Duodenal mucosa (tissue), 2 donors: ENCODE results near the gene P2RX3.
"Not testable (repeated sequence)": the region's sequence is repeated elsewhere in the genome, so short reads cannot be mapped to it uniquely, and the experiment has no call there.

Experiments used
- H3K27ac ChIP-seq: one replicate; pipeline ENCODE4 v1.7.0; 2013; ENCODE audit warnings: low read depth, low read length
- H3K27me3 ChIP-seq, 2 donors: one replicate each; pipeline ENCODE4 v1.7.0; 2013; ENCODE audit warnings: low read length in 2 of 2, control low read depth in 1 of 2; ENCODE audit not compliant: insufficient read depth in 2 of 2, control insufficient read depth in 1 of 2
- H3K36me3 ChIP-seq, 2 donors: one replicate each; pipeline ENCODE4 v1.7.0; 2013; ENCODE audit warnings: low read length in 2 of 2, control low read depth in 1 of 2; ENCODE audit not compliant: insufficient read depth in 2 of 2, control insufficient read depth in 1 of 2
- H3K4me1 ChIP-seq, 2 donors: one replicate each; pipeline ENCODE4 v1.7.0; 2013; ENCODE audit warnings: low read length in 2 of 2, control low read depth in 1 of 2; ENCODE audit not compliant: insufficient read depth in 2 of 2, control insufficient read depth in 1 of 2
- H3K4me3 ChIP-seq, 2 donors: one replicate each; pipeline ENCODE4 v1.7.0; 2013; ENCODE audit warnings: low read length in 2 of 2, low read depth in 1 of 2
- H3K9ac ChIP-seq, 2 donors: one replicate each; pipeline ENCODE4 v1.7.0; 2013; ENCODE audit warnings: low read length in 2 of 2, low read depth in 1 of 2
- H3K9me3 ChIP-seq, 2 donors: one replicate each; pipeline ENCODE4 v1.7.0; 2013; ENCODE audit warnings: low read length in 2 of 2, control low read depth in 1 of 2; ENCODE audit not compliant: control insufficient read depth in 1 of 2

The P2RX3 gene

DNA sequence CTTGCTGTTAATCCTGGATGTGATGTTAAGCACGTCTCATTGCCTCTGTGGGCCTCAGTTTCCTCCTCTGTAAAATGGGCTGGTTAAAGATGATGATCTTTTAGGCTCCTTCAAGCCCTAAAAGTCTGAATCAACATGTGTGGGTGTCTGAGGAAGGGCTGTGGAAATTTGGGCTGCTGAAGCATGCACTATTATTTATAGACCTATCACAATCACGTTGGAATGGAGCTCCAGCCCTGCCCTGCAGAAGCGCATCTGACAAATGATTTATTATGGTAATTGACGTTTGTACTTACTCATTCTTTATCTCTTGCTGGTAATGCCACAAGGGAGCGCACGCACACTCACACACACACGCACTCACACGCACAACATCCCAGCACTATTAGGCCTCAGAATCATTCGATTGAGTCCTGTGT, 20.4 kb downstream of the P2RX3 start:
- no peak overlapping the region for H3K4me3 ChIP-seq
- H3K9me3 ChIP-seq, result no peaks in the 10 kb centered on the region
- peaks cover 0 to 3% of the 10 kb centered on the region in 2 donors for H3K4me1 ChIP-seq
- no peak overlapping the region for H3K9ac ChIP-seq
- no peak overlapping the region for H3K27ac ChIP-seq
- no peaks in the 10 kb centered on the region for H3K36me3 ChIP-seq
- no peaks in the 10 kb centered on the region for H3K27me3 ChIP-seq

DNA sequence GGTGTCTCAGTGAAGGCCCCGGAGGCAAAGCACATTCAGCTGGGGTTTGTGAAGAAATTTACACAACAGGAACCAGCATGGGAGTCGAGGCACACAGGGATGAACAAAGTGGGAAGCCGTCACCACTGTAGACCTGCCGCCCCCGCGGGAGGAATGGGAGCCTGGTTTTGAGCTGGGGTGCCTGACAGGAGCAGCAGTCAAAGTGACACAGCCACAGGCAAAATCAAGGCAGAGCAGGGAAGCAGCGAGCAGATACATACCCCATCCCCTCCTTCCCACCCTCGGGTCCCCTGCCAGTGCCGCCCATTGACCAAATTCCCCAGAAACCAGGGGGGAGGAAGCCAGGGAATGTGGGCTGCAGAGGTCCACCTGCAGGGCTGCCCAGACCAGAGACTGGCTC, 20.8 kb downstream of the P2RX3 start:
- Histone ChIP-seq H3K4me3 (no peak overlapping the region), H3K9me3 (no peaks in the 10 kb centered on the region), H3K27ac (no peak overlapping the region), H3K36me3 (no peaks in the 10 kb centered on the region), H3K4me1 (peaks cover 0 to 3% of the 10 kb centered on the region in 2 donors), H3K27me3 (no peaks in the 10 kb centered on the region), H3K9ac (no peak overlapping the region)

- Histone ChIP-seq H3K4me3 (no peak overlapping the region), H3K9me3 (no peaks in the 10 kb centered on the region), H3K4me1 (peaks cover 0 to 3% of the 10 kb centered on the region in 2 donors), H3K27ac (no peak overlapping the region), H3K36me3 (no peaks in the 10 kb centered on the region), H3K27me3 (no peaks in the 10 kb centered on the region), H3K9ac (no peak overlapping the region)
These were observed 21.2 kb downstream of the P2RX3 start for GRCh38 chr11:57359396-57359795.

DNA sequence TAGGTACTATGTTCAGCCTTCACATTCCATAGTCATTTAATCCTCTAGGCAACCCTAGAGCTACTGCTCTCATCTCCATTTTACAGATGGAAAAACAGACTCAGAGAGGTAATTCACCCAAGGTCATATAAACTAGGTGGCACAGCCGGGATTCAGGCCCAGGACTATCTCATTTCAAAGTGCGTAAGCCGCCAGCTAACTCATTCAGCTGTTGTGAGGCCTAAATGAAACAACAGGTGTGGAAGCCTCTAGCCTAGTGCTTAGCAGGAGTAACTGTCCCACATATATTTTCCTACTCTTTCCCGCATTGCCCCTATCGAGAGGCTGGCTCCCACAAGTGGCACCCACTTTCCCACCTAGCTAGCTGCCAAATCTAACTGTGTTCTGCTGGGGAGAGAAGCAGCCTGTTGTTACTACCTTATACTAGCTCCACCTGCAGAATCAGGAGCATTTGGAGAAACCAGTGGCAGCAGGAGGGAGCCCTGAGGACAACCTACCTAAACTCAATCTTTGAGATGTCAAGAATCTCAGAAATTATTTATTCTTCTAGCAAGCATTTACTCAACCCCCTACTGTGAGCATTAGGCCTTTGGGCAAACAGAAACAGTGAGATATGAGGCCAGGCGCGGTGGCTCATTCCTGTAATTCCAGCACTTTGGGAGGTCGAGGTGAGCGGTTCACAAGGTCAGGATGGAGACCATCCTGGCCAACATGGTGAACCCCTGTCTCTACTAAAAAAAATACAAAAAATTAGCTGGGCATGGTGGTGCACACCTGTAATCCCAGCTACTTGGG, 21.9 kb downstream of the P2RX3 start:
- Histone ChIP-seq H3K27ac (no peak overlapping the region), H3K9me3 (no peaks in the 10 kb centered on the region), H3K4me1 (peaks cover 0 to 3% of the 10 kb centered on the region in 2 donors), H3K36me3 (no peaks in the 10 kb centered on the region), H3K27me3 (no peaks in the 10 kb centered on the region), H3K9ac (no peak overlapping the region), H3K4me3 (no peak overlapping the region)

DNA sequence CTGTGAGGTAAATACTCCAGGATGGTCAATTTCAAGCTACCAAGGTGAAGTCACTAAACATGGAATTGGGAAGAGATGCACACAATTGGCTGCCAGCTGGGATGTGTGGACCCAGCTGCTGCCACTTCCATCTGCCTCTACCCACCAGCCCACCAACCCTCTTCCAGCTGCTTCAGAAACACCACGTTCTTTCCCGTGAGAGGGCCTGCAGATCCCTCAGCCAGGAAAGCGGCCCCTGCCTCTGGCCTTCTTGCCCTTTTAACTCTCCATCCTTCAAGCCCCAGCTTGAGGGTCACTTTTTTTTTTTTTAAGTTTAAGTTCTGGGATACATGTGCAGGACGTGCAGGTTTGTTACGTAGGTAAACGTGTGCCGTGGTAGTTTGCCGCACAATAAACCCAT, 22.8 kb downstream of the P2RX3 start:
- Histone ChIP-seq H3K9ac (no peak overlapping the region), H3K36me3 (no peaks in the 10 kb centered on the region), H3K27me3 (no peaks in the 10 kb centered on the region), H3K27ac (no peak overlapping the region), H3K9me3 (no peaks in the 10 kb centered on the region), H3K4me1 (peaks cover 0 to 3% of the 10 kb centered on the region in 2 donors), H3K4me3 (no peak overlapping the region)

DNA sequence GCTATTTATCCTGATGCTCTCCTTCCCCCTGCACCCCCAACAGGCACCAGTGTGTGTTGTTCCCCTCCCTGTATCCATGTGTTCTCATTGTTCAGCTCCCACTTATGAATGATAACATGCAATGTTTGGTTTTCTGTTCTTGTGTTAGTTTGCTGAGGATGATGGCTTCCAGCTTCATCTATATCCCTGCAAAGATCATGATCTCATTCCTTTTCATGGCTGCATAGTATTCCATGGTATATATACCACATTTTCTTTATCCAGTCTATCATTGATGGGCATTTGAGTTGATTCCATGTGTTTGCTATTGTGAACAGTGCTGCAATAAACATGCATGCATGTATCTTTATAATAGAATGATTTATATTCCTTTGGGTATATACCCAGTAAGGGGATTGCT, 23.3 kb downstream of the P2RX3 start:
- H3K36me3 ChIP-seq, H3K4me3 ChIP-seq, H3K27ac ChIP-seq, H3K4me1 ChIP-seq, H3K9ac ChIP-seq, H3K9me3 ChIP-seq, H3K27me3 ChIP-seq: not testable (repeated sequence)

DNA sequence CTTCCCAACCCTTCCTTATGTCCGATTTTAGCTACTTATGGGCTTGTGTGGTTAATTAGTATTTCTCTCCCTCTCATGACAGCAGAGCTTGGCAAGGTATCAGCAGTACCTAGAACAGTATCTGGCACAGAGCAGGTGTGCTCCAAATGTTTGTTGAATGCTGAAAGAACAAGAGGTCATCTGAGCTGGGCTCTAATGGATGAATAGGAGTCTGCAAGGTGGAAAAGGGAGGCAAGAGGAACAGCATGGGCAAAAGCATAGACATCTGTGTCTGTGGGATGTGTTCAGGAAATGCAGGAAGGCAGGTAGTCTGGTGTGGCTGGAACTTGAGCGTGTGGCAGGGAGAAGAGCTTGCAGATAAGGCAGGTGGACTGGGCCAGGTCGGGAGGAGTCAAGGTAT, 23.8 kb downstream of the P2RX3 start:
- H3K9me3 ChIP-seq, result no peaks in the 10 kb centered on the region
- H3K4me1 ChIP-seq, result peaks cover 0 to 3% of the 10 kb centered on the region in 2 donors
- H3K27ac ChIP-seq, result no peak overlapping the region
- no peaks in the 10 kb centered on the region for H3K27me3 ChIP-seq
- no peaks in the 10 kb centered on the region for H3K36me3 ChIP-seq
- no peak overlapping the region for H3K4me3 ChIP-seq
- no peak overlapping the region for H3K9ac ChIP-seq

GRCh38 chr11:57363131-57364080, 25.3 kb downstream of the P2RX3 start:
- Histone ChIP-seq H3K36me3 (no peaks in the 10 kb centered on the region), H3K9me3 (no peaks in the 10 kb centered on the region), H3K9ac (no peak overlapping the region), H3K4me3 (no peak overlapping the region), H3K4me1 (peaks cover 0 to 3% of the 10 kb centered on the region in 2 donors), H3K27me3 (no peaks in the 10 kb centered on the region), H3K27ac (no peak overlapping the region)

- Histone ChIP-seq H3K36me3 (no peaks in the 10 kb centered on the region), H3K27ac (no peak overlapping the region), H3K9me3 (no peaks in the 10 kb centered on the region), H3K4me1 (no peaks in the 10 kb centered on the region), H3K27me3 (no peaks in the 10 kb centered on the region), H3K4me3 (no peak overlapping the region), H3K9ac (no peak overlapping the region)
These were observed 26.9 kb downstream of the P2RX3 start for GRCh38 chr11:57364851-57365660.
